Inferior parietal cortex (tissue), 1 donor: ENCODE data around the gene NFKBIL1.
"Not testable (repeated sequence)": the region's sequence is repeated elsewhere in the genome, so short reads cannot be mapped to it uniquely, and the experiment has no call there.

Experiments
- DNase-seq: peaks from one replicate; pipeline ENCODE4 v3.0.0-alpha.2; 2016; ENCODE audit errors: extremely low spot score

The NFKBIL1 gene

GRCh38 chr6:31534521-31535040 is 12.8 kb upstream of the NFKBIL1 start:
- DNase-seq, result no peak

GRCh38 chr6:31535538-31536324 is 11.7 kb upstream of the NFKBIL1 start:
- DNase-seq, result no peak

- DNase-seq, result no peak
Measured at GRCh38 chr6:31538805-31539400, 8.5 kb upstream of the NFKBIL1 start.

GRCh38 chr6:31540640-31541039 is 6.8 kb upstream of the NFKBIL1 start:
- no peak for DNase-seq

- peak; percentile 32 for DNase-seq
Measured at GRCh38 chr6:31541059-31541657, 6.2 kb upstream of the NFKBIL1 start.

GRCh38 chr6:31541658-31542521 is 5.5 kb upstream of the NFKBIL1 start, which contains the start of gene DDX39B:
Gene DDX39B, minus strand, starts transcription at chr6:31542003. Its CDS starts 1,471 bp downstream, at chr6:31540532.
- peak; percentile 99 for DNase-seq

- no peak for DNase-seq
Measured at GRCh38 chr6:31543639-31544038, 3.8 kb upstream of the NFKBIL1 start.

GRCh38 chr6:31544676-31545075 is 2.7 kb upstream of the NFKBIL1 start:
- DNase-seq, result no peak

- DNase-seq, result no peak
Measured at GRCh38 chr6:31545291-31545690, 2.1 kb upstream of the NFKBIL1 start.

GRCh38 chr6:31546339-31546957 is 960 bp upstream of the NFKBIL1 start, which contains the start of gene ATP6V1G2:
Gene ATP6V1G2, minus strand, starts transcription at chr6:31546608. Its CDS starts 49 bp downstream, at chr6:31546559.
- peak; percentile 90 for DNase-seq

GRCh38 chr6:31547727-31548543 is 527 bp downstream of the NFKBIL1 start:
- no peak for DNase-seq

- no peak for DNase-seq
Measured at GRCh38 chr6:31548544-31548873, 1.1 kb downstream of the NFKBIL1 start.

- not testable (repeated sequence) for DNase-seq
Measured at GRCh38 chr6:31551371-31551770, 4.0 kb downstream of the NFKBIL1 start.

- DNase-seq, result no peak
Measured at GRCh38 chr6:31556307-31556706, 8.9 kb downstream of the NFKBIL1 start.

- DNase-seq, result no peak
Measured at GRCh38 chr6:31557443-31558317, 10.3 kb downstream of the NFKBIL1 start.

GRCh38 chr6:31558318-31558625 is 10.9 kb downstream of the NFKBIL1 start:
- no peak for DNase-seq

GRCh38 chr6:31558631-31559500 is 11.5 kb downstream of the NFKBIL1 start:
- DNase-seq, result peak; percentile 40

- no peak for DNase-seq
Measured at GRCh38 chr6:31559606-31559957, 12.2 kb downstream of the NFKBIL1 start.
